Upper lobe of right lung (tissue), 1 donor: ENCODE results near the gene CCNE1. TPM values are rescaled to one million over a fixed set of nuclear protein-coding genes. Genes with fewer than 3 reads are reported as not detected.

Experiments used
- ATAC-seq: fragments of 200-7000 bp; cut with Tn5 transposase; one replicate; pipeline ENCODE4 v1.9.1; 2020; ENCODE audit warnings: mild to moderate bottlenecking, moderate library complexity
- DNase-seq: peaks from one replicate; pipeline ENCODE4 v3.0.0-alpha.2; 2020
- H3K27ac ChIP-seq: fragments of 200-600 bp; one replicate; pipeline ENCODE4 v1.8.0; 2022
- H3K27me3 ChIP-seq: fragments of 200-600 bp; one replicate; pipeline ENCODE4 v1.8.0; 2022; ENCODE audit warnings: mild to moderate bottlenecking
- H3K36me3 ChIP-seq: fragments of 200-600 bp; one replicate; pipeline ENCODE4 v1.8.0; 2022
- H3K4me1 ChIP-seq: fragments of 200-600 bp; one replicate; pipeline ENCODE4 v1.8.0; 2022
- H3K4me3 ChIP-seq: fragments of 200-600 bp; one replicate; pipeline ENCODE4 v1.8.0; 2022; ENCODE audit warnings: mild to moderate bottlenecking
- H3K9me3 ChIP-seq: fragments of 200-600 bp; one replicate; pipeline ENCODE4 v1.8.0; 2022
- intact Hi-C: fragments of 100-400 bp; cut with DNase I; formaldehyde crosslinking; loops from one replicate; pipeline ENCODE4 v1.11.0; 2022
- long read RNA-seq: library from polyadenylated mRNA; unstranded; transcript quantifications from one replicate; pipeline ENCODE4 v2.0.0, GENCODE V29; 2021
- total RNA-seq: library from RNA; stranded (reverse); fragmentation: NEBNext Ultra II Directional; extraction: Animal tissue kit (Norgen Biotek cat#: 25700); gene quantifications from one replicate; pipeline ENCODE4 v1.2.1, GENCODE V29; 2021
- TF ChIP-seq, protein P1 (sequence below): fragments of 200-600 bp; IDR thresholded peaks from one replicate; pipeline ENCODE4 v1.8.0; 2022; ENCODE audit warnings: antibody characterized with exemption
- donor health status: DM: no; HTN: yes; CAD: no; lungs with severe emphysema.

Gene CCNE1
- 0.55 TPM for total RNA-seq
- long read RNA-seq: 0 reads

- TF ChIP-seq, protein P1, sequence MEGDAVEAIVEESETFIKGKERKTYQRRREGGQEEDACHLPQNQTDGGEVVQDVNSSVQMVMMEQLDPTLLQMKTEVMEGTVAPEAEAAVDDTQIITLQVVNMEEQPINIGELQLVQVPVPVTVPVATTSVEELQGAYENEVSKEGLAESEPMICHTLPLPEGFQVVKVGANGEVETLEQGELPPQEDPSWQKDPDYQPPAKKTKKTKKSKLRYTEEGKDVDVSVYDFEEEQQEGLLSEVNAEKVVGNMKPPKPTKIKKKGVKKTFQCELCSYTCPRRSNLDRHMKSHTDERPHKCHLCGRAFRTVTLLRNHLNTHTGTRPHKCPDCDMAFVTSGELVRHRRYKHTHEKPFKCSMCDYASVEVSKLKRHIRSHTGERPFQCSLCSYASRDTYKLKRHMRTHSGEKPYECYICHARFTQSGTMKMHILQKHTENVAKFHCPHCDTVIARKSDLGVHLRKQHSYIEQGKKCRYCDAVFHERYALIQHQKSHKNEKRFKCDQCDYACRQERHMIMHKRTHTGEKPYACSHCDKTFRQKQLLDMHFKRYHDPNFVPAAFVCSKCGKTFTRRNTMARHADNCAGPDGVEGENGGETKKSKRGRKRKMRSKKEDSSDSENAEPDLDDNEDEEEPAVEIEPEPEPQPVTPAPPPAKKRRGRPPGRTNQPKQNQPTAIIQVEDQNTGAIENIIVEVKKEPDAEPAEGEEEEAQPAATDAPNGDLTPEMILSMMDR: no peak
Measured at GRCh38 chr19:29811125-29812079, at the start of gene CCNE1. TSS of gene CCNE1 (plus strand) at chr19:29811991. CDS start at chr19:29812556, 565 bp downstream.

GRCh38 chr19:29763196-29763595, 48.6 kb upstream of the CCNE1 start:
- H3K27ac ChIP-seq: no peak overlapping the region
- no peaks in the 10 kb centered on the region for H3K9me3 ChIP-seq
- ATAC-seq (no peak), DNase-seq (no peak)
- H3K4me1 ChIP-seq: no peaks in the 10 kb centered on the region
- no peaks in the 10 kb centered on the region for H3K36me3 ChIP-seq
- TF ChIP-seq, protein P1: no peak
- intact Hi-C loops: no loop called here
- H3K27me3 ChIP-seq: no peaks in the 10 kb centered on the region
- no peak overlapping the region for H3K4me3 ChIP-seq

More at GRCh38 chr19:29811125-29812079, at the start of gene CCNE1:
- peak within 1 kb of the TSS; percentile 24 for H3K27ac ChIP-seq
- H3K4me3 ChIP-seq: peak within 1 kb of the TSS; percentile 62
- no peaks in the 10 kb centered on the region for H3K27me3 ChIP-seq
- no peaks in the 10 kb centered on the region for H3K36me3 ChIP-seq
- intact Hi-C loops: no loop called here
- ATAC-seq (peak; percentile 98), DNase-seq (peak; percentile 97)
- H3K9me3 ChIP-seq: no peaks in the 10 kb centered on the region
- peaks cover 5% of the 10 kb centered on the region for H3K4me1 ChIP-seq

DNA sequence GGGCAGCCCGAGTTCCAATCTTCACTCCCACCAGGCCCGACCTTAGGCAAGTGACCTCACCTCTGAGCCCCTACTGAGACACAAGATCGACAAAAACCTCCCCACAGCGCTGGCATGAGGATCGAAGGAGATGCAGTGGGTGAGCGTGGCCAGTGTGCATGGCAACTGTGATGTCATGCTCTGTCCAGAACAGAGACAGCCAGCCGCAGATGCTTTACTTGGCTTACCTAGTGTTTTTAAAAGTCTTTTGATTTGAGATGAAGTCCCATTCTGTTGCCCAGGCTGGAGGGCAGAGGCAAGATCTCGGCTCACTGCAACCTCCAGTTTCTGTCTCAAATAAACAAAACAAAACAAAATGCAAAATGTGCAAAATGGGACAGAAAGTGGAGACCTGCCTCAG, 47.4 kb upstream of the CCNE1 start:
- no peaks in the 10 kb centered on the region for H3K9me3 ChIP-seq
- TF ChIP-seq, protein P1: no peak
- H3K36me3 ChIP-seq: no peaks in the 10 kb centered on the region
- H3K4me1 ChIP-seq: no peaks in the 10 kb centered on the region
- no peaks in the 10 kb centered on the region for H3K27me3 ChIP-seq
- no peak for ATAC-seq
- H3K4me3 ChIP-seq: no peak overlapping the region
- no peak for DNase-seq
- intact Hi-C loops: no loop called here
- H3K27ac ChIP-seq: no peak overlapping the region

- H3K27ac ChIP-seq: no peak overlapping the region
- TF ChIP-seq, protein P1: no peak
- H3K4me3 ChIP-seq: no peak overlapping the region
- no peaks in the 10 kb centered on the region for H3K9me3 ChIP-seq
- DNase-seq (no peak), ATAC-seq (no peak)
- H3K36me3 ChIP-seq: no peaks in the 10 kb centered on the region
- intact Hi-C loops: loop anchor here (5.0 kb wide), 1 partner anchor 106 kb away; no protein-coding TSS in a partner anchor
- no peaks in the 10 kb centered on the region for H3K27me3 ChIP-seq
- H3K4me1 ChIP-seq: no peaks in the 10 kb centered on the region
Measured at GRCh38 chr19:29766100-29766499, 45.7 kb upstream of the CCNE1 start.

DNA sequence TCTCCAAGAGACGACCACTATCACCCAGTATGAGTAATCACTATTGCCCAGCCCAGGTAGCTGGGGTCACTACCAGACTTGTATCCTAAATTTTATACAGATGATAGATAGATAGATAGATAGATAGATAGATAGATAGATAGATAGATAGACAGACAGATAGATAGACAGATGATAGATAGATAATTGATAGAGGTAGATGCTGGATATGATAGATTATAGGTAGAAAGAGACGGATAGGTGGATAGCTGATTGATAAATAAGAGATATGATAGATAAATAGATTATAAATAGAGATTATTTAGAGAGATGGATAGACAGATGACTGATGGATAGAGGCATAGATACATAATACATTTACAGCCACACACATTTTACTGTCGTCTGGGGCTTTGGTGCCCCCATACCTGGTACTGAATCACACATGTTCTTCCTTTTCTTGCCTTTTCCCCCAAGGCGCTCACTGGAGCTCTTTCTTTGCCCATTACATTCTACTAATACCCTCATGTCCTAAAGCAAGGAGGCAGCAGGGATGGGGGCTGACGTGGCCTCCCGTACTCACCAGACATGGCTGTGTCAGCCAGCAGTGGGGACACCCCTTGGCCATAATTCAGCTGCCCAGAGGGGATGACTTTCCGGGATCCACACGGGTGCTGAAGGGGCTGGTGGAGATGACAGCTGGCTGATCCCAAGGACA, 44.6 kb upstream of the CCNE1 start:
- no peak overlapping the region for H3K27ac ChIP-seq
- H3K9me3 ChIP-seq: no peaks in the 10 kb centered on the region
- H3K27me3 ChIP-seq: no peaks in the 10 kb centered on the region
- TF ChIP-seq, protein P1: no peak
- ATAC-seq: no peak
- H3K4me3 ChIP-seq: no peak overlapping the region
- intact Hi-C loops: loop anchor here (5.0 kb wide), 1 partner anchor 105 kb away; no protein-coding TSS in a partner anchor
- DNase-seq: no peak
- H3K36me3 ChIP-seq: no peaks in the 10 kb centered on the region
- no peaks in the 10 kb centered on the region for H3K4me1 ChIP-seq
